Thyroid gland (tissue), 4 donors: ENCODE data around the gene ZNF160.

ENCODE experiments used
- POLR2A ChIP-seq, 2 donors: fragments of 450-650 bp; IDR thresholded peaks; one replicate each; pipeline ENCODE4 v1.6.1; 2017; ENCODE audit warnings: antibody characterized with exemption in 2 of 2, mild to moderate bottlenecking in 2 of 2, moderate library complexity in 1 of 2
- TF ChIP-seq, protein P1 (sequence below), 6 experiments: fragments of 200-600 bp in 3 of 6; fragments of 450-650 bp in 3 of 6; sonication (generic) in 3 of 6; IDR thresholded peaks; one replicate each; pipeline ENCODE4 v1.5.1; 2016 to 2019; ENCODE audit warnings: antibody characterized with exemption in 6 of 6, mild to moderate bottlenecking in 2 of 6, inconsistent platforms in 1 of 6, moderate library complexity in 1 of 6

DNA sequence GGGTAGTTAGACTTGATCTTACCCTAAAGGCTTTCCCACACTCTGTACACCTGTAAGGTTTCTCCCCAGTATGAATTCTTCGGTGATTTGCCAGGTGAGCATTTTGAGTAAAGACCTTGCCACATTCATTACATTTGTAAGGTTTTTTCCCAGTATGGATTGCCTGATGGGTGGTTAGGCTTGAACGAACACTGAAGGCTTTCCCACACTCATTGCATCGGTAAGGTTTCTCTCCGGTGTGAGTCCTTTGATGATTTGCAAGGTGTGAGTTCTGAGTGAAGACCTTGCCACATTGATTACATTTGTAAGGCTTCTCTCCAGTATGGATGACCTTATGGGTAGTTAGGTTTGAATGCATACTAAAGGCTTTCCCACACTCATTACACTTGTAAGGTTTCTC is 35.0 kb downstream of the ZNF160 start:
- TF ChIP-seq POLR2A (IDR thresholded peaks at IDR 0.05), result no peak
- TF ChIP-seq, protein P1, sequence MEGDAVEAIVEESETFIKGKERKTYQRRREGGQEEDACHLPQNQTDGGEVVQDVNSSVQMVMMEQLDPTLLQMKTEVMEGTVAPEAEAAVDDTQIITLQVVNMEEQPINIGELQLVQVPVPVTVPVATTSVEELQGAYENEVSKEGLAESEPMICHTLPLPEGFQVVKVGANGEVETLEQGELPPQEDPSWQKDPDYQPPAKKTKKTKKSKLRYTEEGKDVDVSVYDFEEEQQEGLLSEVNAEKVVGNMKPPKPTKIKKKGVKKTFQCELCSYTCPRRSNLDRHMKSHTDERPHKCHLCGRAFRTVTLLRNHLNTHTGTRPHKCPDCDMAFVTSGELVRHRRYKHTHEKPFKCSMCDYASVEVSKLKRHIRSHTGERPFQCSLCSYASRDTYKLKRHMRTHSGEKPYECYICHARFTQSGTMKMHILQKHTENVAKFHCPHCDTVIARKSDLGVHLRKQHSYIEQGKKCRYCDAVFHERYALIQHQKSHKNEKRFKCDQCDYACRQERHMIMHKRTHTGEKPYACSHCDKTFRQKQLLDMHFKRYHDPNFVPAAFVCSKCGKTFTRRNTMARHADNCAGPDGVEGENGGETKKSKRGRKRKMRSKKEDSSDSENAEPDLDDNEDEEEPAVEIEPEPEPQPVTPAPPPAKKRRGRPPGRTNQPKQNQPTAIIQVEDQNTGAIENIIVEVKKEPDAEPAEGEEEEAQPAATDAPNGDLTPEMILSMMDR (IDR thresholded peaks at IDR 0.05), result no peak
